OCI-M2 (cell line): ENCODE results near the gene MYO9B.
"Not testable (repeated sequence)": the region's sequence is repeated elsewhere in the genome, so short reads cannot be mapped to it uniquely, and the experiment has no call there.

ENCODE experiments used
- DNase-seq: peaks from one replicate; lab custom pipeline; 2025; ENCODE audit not compliant: unreplicated experiment; lab: John Stamatoyannopoulos, UW

MYO9B gene

DNA sequence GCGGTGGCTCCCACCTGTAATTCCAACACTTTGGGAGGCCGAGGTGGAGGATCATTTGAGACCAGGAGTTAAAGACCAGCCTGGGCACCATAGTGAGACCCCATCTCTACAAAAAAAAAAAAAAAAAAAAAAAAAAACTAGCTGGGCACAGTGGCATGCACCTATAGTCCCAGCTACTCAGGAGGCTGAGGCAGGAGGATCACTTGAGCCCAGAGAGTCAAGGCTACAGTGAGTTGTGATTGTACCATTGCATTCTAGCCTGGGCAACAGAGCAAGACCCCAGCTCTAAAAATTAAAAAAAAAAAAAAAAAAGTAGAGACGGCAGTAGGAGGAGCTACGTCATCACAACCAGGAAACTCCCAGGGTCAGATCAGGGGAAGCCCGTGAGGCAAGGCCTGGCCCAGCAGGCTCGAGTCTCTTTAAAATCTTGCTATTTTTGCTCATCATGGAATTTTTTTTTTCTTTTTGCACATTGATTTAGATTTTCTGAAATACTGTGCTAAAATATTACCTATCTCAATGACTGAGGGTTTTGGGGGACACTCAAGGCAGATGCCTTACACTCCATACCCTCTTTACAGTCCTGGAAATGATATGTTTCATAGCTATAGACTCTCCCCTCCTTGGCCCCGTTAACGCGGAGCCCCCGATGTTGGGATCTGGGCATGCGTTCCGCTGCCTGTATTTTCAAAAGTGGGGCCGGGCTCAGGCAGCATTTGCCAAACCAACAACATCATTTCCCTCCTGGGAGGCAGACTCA is 95.1 kb downstream of the MYO9B start:
- DNase-seq, result no peak

- no peak for DNase-seq
These were observed 96.3 kb downstream of the MYO9B start for GRCh38 chr19:17171874-17172273.

GRCh38 chr19:17172624-17173345 is 97.2 kb downstream of the MYO9B start:
- no peak for DNase-seq

DNA sequence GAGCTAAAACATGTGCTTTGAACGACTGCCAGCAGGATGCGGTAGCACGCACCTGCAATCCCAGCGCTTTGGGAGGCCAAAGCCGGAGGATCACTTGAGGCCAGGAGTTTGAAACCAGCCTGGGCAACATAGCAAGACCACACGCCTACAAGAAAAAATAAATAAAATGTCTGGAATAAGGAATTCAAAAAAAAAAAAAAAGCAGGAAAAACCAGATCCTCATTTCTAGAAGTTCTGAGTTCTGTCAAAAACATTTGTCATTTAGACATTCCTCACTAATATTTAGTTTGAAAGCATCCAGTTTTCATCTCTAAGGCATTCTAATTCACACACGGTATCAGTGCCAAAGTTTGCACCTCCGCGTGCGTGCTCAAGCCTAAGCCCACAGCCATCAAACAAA is 102.7 kb downstream of the MYO9B start:
- no peak for DNase-seq

DNA sequence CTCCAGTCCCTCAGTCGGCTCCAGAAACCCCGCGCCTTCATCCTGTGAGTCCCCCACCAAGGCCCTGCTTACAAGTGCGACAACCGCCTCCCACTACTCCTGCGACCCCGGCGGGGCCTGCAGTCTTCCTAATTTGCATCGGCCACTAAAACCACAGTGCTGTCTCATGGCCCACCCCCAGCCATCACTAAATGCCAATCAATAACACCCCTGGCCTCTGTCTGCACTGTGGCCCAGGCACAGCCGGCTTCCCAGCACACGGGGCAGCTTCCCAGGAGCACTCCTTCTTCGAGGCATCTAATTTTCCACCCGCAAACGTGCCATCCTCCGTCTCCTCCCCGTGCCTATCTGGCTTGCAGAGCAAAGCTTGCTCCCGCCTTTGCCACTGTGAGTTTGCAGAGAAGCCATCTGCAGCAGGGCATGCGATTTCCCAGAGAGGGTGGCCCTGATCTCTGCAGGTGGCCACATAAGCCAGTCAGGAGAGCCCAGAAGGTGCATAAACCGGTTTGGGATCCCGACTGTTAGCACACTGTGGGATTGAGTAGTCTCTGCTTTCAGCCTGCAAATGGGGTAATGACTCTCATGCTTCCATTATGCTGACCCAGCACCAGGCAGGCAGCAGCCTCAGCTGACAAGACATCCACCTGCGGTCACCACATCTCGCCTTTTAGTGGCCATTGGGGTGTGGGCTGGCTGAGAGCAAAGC is 105.6 kb downstream of the MYO9B start:
- DNase-seq, result no peak

- no peak for DNase-seq
These were observed 107.7 kb downstream of the MYO9B start for GRCh38 chr19:17183271-17183761.

GRCh38 chr19:17183858-17184321 is 108.3 kb downstream of the MYO9B start:
- no peak for DNase-seq

- no peak for DNase-seq
These were observed 108.8 kb downstream of the MYO9B start for GRCh38 chr19:17184371-17184841.

DNA sequence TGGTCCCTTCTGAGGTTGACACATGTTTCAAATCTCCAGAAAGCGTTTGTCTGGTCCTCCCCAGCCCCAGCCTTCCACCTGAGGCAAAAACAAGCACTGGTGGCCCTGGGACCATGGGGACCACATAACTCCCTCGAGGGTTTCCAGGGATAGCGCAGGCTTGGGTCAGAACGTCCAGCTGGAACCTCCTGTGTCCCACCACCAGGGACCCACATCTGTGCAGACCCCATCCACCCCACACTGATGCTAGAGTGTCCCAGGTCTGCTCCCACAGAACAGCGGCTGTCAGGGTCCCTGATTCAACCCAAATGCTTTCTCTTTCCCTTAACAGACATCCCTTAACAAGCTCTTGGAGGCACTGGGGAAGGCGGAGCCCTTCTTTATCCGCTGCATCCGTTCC is 110.0 kb downstream of the MYO9B start:
- no peak for DNase-seq

- not testable (repeated sequence) for DNase-seq
These were observed 116.2 kb downstream of the MYO9B start for GRCh38 chr19:17191736-17192135.

- DNase-seq, result no peak
These were observed 117.2 kb downstream of the MYO9B start for GRCh38 chr19:17192751-17193150.

DNA sequence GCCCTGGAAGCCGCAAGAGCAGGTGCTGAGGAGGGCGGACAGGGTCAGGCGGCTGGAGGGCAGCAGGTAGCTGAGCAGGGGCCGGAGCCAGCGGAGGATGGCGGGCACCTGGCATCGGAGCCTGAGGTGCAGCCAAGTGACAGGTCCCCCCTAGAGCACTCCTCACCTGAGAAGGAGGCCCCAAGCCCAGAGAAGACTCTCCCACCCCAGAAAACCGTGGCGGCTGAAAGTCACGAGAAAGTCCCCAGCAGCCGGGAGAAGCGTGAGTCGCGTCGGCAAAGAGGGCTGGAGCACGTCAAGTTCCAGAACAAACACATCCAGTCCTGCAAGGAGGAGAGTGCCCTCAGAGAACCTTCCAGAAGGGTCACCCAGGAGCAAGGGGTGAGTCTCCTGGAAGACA is 119.0 kb downstream of the MYO9B start:
- no peak for DNase-seq

DNA sequence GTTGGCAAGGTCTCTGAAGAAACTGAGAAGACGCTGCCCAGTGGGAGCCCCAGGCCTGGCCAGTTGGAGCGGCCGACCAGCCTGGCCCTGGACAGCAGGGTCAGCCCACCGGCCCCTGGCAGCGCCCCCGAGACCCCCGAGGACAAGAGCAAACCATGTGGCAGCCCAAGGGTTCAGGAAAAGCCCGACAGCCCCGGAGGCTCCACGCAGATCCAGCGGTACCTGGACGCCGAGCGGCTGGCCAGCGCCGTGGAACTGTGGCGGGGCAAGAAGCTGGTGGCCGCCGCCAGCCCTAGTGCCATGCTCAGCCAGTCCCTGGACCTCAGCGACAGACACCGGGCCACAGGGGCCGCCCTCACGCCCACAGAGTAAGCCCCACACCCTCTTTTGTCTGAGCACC is 119.5 kb downstream of the MYO9B start:
- no peak for DNase-seq

- no peak for DNase-seq
These were observed 121.0 kb downstream of the MYO9B start for GRCh38 chr19:17196610-17197009.

DNA sequence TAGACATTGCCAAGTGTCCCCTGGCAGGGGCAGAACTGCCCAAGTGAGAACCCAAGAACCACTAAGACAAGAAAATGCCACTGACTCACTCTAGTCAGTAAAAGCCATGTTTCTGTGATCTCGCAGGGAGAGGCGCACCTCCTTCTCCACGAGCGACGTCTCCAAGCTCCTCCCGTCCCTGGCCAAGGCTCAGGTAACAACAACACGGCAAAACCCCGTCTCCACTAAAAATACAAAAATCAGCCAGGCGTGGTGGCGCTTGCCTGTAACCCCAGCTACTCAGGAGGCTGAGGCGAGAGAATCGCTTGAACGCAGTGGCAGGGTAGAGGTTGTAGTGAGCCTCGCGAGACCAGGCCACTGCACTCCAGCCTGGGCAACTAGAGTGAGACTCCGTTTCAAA is 122.1 kb downstream of the MYO9B start:
- DNase-seq, result no peak

- DNase-seq, result no peak
These were observed 125.0 kb downstream of the MYO9B start for GRCh38 chr19:17200408-17201079.

- DNase-seq, result no peak
These were observed 126.7 kb downstream of the MYO9B start for GRCh38 chr19:17202249-17202648.

DNA sequence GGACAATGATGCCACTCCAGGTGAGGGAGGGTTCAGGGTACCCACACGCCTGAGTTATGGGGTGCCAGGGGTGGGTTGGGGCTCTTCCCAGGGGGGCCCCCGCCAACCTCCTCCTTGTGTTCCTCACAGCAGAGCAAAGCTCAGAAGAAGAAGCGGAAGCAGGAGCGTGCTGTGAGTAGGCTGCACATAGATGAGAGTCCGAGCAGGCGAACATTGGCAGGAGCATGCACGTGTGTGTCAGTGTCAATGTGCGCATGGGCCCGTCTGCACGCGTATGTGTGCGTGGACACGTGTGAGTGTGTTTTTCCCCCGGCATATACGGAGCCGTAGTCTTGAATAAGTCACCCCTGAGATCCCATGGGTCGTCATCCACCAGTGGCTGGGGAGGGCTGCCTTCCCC is 127.1 kb downstream of the MYO9B start:
- DNase-seq, result no peak

DNA sequence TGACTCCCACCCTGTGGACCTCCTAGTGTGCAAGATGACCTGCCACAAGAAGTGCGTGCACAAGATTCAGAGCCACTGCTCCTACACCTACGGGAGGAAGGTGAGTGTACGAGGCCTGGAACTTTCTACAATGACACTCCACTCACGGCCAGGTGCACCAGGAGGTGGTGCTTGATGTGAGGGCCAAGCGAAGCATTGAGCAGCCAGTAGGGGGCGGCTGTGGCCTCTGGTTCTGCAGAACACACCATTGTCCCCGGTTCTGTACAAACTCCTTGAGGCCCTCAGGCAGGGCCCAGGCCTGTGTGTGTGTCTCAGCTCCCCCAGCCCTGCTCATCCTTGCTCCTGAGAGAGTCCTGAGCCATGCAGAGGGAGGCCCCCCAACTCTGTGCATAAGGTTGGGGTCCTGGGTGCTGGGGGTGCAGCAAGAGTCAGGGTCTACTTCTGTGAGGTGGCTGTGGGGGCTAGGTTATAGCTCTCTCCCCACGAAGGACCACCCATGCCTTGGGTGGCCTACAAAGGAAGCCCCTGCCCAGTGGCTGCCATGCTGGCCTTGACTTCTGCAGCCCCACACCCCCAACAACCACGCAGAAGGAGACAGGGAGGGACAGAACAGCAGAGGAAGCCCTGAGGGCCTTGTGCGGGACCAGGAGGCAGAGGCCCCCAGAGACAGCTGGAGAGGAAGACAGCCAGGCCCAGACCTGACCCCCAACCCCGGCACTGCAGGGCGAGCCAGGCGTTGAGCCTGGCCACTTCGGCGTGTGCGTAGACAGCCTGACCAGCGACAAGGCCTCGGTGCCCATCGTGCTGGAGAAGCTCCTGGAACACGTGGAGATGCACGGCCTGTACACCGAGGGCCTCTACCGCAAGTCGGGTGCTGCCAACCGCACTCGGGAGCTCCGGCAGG is 129.9 kb downstream of the MYO9B start:
- no peak for DNase-seq
